HG02571 (cell line): ENCODE results near the gene PPP1R12B.
"Not testable (repeated sequence)": the region's sequence is repeated elsewhere in the genome, so short reads cannot be mapped to it uniquely, and the experiment has no call there.

ENCODE experiments used
- ATAC-seq: cut with Tn5 transposase; IDR thresholded peaks from one replicate; pipeline ENCODE4 v1.9.1; 2021; ENCODE audit warnings: mild to moderate bottlenecking, moderate library complexity; ENCODE audit not compliant: unreplicated experiment

The PPP1R12B gene

DNA sequence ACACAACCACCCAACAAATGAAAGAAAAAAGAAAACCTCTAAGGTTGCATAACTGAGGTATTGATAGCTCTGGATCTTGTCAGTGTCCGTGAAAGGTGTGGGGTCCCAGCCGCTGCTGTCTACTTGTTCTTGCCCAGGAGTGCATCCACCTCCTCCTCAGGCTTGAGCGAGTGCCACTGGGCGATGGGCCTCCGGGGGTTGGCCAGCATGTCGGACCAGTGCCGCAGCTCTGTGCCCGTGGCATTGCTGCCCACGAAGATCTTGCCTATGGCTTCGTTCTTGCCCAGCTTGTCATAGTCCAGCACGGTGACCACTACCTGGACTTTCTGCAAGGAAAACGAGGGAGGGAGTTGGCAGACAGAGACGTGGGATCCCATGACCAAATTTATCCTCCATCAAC, 248.1 kb downstream of the PPP1R12B start:
- no peak for ATAC-seq

DNA sequence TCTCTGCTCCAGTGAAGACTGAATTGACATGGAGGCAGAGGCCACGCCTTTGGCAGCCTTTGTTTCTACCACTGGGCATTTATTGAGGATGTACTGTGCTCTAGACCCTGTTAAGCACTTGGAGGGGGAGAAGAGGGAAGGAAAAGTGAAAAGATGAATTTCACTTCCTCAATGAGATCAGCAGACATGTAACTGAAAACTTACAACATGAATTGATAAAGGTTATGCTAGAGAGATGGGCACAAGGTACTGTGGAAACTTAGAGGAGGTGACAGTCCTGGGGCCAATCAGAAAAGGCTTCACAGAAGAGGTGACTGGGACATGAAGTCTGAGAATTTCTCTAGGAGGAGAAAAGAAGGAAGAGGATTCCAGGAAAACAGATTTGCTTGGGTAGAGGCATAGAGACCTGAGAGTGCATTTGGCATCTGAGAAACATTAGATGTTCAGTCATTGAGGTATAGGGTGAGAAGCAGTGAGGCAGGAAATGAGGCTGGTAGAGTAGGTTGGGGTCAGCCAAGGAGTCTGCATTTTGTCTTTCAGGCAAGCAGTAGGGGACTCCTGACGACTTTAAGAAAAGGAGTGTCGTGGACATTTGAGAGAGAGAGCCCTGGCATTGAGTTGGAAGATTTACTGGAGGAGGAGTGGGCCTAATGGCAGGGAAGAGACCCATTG, 248.7 kb downstream of the PPP1R12B start:
- ATAC-seq, result no peak

DNA sequence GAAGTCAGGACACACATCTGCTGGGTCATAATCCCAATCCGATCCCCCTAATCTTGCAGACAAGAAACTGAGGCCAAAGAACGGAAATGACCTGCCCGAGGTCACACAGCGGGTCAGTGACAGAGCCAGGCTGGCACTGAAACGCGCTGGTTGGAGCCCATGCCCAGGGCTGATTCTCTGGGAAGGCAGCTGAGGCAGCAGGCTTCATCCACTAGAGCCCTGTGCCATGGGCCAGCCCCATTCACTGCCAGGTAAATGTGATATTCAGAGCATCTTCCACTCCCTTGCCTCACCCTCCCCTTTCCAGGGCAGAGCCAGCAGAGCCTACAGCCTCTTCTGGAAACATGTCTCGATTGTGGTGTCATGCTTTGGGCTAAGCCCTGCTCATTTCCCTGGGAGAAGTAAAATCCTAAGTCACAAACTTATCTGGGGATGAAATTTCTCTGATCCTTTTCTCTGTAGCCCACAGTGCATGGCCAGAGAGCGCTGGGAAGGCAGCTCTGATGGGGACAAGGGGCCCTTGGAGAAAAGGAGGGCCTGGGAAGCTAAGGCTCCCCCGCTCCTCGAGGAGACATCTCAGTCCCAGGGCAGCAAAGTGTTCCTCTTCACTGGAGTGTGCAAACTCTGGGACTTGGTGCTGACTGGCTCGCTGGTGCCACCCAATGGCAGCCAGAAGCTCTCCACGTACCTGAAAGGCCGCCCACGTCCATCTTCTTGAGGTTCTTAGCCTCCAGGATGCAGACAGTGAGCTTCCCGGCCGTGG, 251.4 kb downstream of the PPP1R12B start:
- no peak for ATAC-seq

DNA sequence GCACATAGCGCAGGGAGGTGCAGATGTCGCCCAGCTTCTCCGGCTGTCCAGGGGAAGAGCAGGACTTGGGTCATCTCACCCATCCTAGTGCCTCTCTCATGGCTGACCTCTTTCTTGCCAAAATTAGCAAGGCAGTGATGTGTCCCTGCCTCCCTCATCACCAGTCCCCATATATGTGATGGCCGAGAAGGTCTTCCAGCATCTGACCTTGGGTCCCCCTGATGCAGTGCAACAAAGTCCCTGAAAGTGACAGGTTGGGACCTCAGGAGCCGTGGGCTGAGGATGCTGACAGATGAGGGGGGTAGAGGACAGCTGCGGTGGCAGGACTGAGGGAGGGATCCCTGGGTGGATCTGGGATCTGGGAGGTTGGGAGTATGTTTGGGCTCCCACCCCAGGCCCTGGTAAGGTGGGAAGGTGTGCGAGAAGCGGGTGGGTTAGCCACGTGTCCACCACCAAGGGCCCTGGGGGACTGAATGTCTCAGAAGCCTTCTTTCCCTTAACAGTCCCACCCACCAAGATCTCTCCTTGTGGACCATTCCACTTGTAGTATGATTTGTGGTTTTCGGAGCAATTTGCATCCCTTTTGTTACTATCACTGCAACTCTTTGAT, 252.0 kb downstream of the PPP1R12B start:
- ATAC-seq, result no peak

DNA sequence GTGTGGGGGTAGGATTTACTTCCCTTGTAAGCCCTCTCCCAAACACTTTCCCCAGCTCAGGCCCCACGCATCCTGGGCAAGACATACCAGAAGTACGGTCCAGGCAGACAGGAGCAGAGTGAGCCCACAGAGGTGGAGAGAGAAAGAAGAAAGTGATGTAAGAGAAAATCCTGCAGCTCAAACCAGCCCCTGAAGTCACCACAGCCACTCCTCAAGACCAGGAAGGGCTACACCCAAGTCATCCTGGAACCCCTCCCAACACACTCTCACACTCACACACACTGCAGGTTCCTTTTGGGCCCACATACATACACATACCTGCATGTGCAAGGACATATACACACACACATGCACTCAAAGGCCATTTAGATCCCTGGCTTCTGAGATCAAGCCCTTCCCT, 254.9 kb downstream of the PPP1R12B start:
- ATAC-seq, result no peak

DNA sequence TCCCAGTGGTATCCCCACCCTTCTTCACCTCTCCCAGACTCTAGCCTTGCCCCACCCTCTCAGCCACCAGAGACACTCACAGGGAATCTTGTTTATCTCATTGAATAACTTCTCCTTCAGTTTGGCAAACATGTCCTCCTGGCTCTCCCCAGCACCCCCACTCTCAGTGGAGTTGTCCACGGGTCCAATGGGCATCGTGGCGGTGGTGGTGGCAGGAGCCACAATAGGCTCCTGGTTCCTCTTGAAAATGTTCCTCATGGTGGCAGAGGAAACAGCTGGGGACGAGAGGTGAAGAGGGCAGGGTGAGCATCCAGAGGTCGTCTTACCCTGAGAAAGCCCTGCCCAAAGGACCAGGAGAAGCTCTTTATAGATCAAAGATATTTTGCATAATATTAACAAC, 257.0 kb downstream of the PPP1R12B start:
- ATAC-seq, result no peak

DNA sequence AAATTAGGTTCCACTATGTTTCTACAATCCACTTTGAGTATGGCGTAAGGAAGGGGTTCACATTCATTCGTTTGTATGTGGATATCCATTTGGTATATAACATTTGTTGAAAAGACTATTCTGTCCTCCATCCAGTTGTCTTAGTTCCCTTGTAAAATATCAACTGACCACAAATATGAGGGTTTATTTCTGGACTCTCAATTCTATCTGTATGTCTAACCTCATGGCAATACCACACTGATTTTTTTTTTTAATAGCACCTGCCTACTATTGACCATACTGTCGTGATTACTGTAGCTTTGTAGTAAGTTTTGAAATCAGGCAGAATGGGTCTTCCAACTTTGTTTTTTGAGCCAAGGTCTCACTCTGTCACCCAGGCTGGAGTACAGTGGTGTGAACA, 263.5 kb downstream of the PPP1R12B start:
- not testable (repeated sequence) for ATAC-seq

DNA sequence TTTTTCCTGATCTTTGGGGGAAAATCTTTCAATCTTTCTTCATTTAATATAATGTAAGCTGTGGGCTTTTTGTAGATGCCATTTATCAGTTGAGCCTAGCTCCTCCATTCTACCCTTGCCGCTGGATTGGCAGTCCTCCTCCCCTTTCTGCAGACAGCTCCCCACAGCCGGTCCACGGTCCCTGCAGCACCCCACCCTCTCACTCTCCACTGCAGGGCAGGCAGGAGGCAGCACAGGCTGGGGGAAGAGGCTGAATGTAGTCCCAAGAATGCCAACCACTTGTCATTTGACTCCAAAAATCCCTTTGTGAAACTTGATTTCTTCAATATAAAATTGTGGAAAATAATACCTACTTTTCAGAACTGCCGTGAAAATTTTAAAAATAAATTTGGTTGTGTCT, 265.1 kb downstream of the PPP1R12B start:
- ATAC-seq, result no peak

DNA sequence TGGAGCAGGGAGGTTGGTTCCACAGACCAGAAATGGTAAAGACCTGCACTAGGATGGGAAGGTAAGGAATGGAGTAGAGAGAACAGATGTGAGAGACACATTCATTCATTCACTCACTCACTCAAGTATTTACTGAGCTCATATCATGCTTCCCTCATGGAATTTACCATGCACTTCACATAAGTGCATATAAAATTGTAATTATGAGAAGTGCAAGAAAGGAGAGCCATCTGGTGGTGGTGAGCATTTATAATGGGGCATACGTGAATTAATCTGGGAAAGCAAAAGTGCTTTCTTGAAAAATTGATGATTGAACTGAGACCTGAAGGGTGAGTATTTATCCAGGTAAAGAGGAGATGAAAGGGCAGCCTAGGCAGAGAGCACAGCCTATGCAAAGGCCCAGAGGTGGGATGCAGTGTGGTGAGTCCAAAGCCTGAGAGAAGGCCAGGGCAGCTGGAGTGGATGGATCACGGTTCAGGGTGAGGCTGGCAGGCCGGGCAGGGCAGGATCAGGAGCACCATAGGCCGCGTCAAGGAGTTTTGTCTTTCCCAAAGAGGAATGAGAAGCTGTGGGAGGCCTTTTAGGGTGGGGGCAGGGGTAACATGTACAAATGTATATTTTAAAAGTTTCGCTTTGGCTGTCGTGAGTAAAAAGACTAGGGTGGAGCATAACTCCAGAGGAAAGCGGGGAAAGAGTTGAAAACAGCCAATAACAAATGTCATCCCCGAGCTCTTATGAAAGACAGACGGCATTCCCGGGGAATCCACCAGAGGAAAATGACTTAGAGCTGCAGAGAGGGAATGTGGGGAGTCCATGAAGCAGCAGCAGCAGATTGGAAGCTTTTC, 266.1 kb downstream of the PPP1R12B start:
- not testable (repeated sequence) for ATAC-seq

DNA sequence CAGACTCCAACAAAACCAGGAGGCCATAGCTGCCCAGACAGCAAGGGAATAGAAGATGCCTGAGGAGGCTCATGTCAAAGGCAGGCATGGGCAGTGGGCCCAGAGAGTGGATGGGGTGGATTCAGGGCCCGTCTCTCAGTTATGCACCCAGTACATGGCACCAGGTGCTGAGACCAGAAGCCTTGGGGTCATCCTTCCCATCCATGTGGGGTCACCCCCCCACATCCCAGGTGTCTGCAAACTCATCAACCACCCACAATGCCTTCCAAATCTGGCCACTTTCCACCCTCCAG, 266.7 kb downstream of the PPP1R12B start:
- not testable (repeated sequence) for ATAC-seq

DNA sequence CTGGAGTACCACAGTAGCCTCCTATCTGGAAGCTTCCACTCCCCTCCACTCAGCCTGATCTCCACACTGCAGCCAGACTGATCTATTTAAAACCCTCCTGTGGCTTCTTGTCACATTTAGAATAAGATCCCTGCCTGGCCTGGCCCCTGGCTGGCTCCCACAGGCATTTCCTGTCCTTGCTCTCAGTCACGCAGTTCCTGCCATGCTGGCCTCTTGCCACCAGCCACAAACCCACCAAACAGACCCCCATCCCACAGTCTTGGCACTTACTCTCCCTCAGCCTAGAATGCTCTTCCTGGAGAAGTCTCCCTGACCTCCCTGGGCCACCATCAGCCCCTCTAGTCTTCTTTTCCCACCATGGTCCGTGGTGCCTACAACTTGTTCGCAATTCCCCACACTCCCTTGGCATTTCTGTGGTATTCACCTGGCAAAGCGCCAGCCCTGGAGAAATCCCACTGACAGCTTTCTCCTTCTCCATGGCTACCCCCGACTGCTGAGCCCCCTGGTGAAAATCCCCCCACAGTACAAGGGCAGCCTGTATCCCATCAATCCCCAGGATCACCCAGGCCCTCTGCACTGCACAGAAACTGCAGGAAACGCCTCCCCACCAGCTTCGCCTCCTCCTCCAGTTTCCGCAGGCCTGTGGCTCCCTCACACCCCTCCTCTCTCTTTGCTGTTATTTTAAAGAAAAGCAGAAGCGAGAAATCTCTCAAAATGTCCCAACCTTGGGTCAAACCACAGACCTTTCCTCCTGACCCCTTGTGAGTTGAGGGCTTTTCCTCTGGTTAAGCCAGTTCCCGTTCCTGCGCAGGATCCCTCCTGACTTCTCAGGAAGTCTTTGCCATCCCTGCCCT, 267.2 kb downstream of the PPP1R12B start:
- ATAC-seq, result peak; percentile 49

DNA sequence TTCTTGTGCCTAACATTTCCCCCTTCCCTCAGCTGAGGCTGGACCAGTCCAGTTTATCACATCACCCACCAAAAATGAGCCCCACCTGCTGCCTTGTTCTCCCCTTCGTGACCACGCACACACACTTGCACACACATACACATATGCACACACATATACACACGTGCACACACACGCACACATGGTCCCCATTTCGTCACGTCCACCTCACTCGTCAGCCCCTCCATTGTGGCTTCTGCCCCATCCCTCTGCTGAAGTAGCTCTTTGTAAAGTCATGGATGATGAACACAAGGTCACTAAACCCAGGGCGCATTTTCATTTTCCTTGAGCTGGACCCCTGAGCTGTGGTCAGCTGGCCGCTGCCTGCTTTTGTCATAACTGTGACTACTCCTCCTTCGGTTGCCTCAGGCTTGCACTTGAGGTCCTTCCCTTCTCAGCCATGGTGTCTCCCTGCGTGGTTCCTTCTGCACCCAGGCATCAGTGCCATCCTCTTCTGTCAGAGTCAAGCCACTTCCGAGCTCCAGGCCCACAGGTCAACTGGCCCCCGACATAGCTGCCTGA, 267.9 kb downstream of the PPP1R12B start:
- ATAC-seq, result peak; percentile 30

DNA sequence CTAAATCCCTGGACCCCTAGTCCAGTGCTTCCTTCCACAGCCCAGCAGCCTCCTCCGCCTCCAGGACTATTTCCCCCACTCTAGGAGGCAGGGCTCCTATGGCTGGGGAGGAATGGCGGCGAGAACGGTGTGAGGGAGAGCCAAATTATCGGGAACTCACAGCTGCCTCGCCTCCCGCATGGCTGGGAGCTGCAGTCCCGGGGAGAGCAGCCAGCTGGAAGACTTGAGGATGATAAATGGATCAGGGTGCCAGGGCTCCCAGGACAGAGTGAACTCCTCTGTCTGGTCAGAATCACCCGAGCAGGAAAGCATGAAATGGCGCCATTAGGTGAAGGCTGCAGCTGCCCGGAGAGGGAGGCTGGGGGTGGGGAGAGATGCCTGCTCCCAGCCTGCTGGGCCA, 270.5 kb downstream of the PPP1R12B start:
- ATAC-seq, result not testable (repeated sequence)

DNA sequence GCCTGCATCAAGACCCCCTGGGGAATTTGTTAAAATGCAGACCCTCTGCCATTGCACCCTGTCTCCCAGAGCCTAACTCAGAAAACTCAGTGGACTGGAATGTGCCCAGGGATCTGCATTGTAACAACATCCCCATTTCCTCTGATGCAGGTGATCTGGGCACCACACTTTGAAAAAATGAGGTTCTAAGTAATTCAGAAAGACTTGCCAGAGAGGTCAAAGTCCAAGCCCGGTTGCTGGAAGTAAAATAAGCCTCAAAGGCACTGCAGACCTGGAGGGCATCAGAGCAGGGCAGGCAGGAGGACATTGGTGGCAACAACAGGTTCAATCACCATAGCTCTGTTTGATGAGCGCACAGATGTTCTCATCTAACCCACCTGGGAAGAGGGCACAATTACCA, 271.0 kb downstream of the PPP1R12B start:
- no peak for ATAC-seq

DNA sequence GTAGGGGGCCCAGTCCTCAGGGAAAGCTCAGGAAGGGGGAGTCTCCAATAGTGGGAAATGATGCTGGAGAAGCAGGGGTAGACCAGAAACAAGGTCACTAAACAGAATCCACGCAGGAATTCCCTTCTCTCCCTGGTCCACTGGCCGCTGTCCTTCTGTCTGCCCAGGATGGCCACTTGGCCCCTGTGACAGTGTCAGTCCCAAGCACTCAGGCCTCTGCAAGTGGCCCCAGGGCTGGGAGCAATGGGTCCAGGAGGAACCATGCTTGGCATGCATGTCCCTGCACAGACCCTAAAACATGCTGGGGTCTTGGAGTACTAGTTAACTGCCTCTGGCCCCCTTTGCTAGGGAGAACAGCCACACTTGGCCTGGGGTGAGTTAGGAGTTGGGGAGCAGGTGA, 271.5 kb downstream of the PPP1R12B start:
- not testable (repeated sequence) for ATAC-seq

DNA sequence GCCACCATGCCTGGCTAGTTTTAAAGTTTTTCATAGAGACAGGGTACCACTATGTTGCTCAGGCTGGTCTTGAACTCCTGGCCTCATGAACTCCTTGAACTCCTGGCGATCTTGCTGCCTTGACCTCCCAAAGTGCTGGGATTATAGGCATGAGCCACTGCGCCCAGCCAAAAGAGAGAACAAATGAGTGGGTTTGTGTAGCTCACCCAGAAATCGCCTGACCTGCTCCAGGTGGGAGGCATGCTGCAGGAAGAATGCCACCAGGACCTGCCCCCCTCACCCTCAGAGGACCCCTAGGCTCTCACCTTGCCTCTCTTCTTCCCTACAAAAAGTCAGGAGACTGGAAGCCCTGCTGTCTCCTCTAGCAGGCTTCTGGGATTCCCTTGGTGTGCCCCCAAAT, 272.9 kb downstream of the PPP1R12B start:
- ATAC-seq, result no peak

DNA sequence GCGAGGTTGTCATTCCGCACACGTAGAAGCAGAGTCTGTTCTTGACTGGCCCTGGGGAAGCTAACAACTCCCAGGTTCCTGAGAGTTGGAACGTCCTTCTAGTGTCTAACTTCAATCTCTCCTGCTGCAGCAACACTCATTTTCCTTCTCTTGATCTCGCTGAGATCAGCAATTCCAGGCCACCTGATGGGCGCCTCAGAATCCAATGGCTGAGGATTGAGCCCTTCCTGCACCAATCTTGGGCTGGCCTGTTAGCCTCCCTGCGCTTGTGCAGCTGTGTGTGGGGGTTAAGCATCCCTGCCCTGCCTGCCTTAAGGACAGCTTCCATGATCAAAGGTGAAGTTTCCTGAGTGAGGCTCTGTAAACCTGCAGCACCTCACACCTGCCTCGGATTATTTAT, 273.9 kb downstream of the PPP1R12B start:
- ATAC-seq, result no peak

DNA sequence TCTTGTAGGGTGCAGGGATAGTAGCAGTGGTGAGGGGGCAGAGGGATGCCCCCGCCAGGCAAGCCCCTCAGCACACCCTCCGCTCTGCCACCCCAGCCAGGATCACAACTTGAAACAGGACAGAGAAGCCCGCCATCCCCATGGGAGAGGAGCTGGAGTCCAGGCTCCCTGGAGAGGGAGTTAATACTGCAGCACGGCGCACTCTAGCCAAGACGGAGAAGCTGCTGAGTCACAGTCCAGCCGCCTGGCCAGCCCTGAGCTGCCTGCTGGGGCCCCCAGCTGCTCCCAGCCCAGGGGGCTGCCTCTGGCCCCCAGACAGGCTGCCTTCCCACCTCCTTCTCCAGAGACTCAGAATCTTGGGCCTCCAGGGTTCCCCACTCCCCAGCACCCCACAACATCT, 274.6 kb downstream of the PPP1R12B start:
- ATAC-seq, result no peak

DNA sequence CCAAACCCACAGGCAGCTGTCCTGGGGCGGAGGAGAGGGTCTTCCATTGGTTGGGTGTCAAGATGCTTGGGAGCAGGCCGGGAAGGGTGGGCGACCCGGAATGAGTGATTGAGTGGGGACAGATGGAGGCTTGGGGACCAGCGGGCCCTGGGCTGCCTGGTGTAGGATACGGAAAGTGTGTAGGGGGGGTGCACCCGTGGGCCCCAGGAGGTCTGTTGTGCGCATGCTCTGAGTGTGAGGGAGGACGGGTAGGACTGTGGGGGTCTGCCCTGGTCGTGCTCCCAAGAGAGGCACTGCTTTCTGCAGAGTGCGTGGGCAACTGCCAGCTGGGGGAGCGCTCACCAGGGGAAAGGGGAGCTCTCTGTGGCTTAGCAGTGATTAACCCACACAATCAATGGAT, 275.0 kb downstream of the PPP1R12B start:
- ATAC-seq, result not testable (repeated sequence)

DNA sequence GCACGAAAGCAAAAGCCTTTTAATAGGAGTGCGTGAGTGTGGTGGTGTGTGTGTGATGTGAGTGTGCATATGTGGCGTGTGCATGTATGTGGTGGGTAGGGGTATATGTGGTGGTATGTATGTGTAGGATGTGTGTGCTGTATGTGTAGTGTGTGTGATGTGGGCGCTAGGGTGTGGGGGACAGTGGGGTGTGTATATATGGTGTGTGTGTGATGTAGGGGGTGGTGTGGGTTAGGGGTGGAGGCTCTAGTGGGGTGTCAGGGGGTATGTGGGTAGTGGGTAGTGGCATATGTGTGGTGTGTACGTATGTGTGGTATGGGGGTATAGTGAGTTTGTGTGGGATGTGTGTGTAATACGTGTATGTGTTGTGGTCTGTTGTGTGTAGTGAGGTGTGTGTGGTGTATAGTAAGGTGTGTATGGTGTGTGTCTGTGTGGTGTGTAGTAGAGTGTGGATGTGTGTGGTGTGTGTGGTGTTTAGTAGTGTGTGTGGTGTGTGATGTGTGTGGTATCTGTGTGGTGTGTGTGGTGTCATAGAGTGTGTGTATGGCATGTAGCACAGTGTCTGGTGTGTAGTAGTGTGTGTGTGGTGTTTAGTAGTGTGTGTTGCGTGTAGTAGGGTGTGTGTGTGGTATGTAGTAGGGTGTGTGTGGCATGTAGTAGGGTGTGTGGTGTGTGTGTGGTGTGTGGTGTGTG, 275.7 kb downstream of the PPP1R12B start:
- no peak for ATAC-seq
